GM12873 (cell line): Measurements from ENCODE around the gene APBA3.

ENCODE experiments used
- TF ChIP-seq, protein P1 (sequence below): IDR thresholded peaks from 2 replicates; pipeline ENCODE4 v1.5.1; 2012; ENCODE audit warnings: low read depth, mild to moderate bottlenecking, moderate library complexity, low read length, control low read depth; ENCODE audit not compliant: insufficient read depth; ENCODE audit errors: missing control alignments

APBA3 gene

DNA sequence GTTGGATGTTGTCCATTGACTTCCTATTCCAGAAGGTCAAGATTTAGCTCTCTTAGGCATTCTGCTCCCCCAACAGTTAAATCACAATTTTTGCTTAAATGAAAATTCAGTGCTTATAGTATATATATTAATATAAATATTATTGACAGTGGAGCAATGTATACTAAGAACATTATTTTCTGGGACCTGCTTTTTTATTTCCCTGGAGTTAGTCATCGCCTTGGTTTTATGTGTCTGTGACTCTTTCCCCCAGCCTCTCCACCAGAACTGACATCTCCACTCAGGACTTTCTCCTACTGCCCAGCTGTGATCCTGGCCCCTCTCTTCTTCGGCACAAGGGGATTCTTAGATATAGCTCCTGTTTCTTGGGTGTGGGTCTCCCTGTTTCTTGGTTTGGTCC lies 34.9 kb upstream of the APBA3 start:
- TF ChIP-seq, protein P1, sequence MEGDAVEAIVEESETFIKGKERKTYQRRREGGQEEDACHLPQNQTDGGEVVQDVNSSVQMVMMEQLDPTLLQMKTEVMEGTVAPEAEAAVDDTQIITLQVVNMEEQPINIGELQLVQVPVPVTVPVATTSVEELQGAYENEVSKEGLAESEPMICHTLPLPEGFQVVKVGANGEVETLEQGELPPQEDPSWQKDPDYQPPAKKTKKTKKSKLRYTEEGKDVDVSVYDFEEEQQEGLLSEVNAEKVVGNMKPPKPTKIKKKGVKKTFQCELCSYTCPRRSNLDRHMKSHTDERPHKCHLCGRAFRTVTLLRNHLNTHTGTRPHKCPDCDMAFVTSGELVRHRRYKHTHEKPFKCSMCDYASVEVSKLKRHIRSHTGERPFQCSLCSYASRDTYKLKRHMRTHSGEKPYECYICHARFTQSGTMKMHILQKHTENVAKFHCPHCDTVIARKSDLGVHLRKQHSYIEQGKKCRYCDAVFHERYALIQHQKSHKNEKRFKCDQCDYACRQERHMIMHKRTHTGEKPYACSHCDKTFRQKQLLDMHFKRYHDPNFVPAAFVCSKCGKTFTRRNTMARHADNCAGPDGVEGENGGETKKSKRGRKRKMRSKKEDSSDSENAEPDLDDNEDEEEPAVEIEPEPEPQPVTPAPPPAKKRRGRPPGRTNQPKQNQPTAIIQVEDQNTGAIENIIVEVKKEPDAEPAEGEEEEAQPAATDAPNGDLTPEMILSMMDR: no peak

DNA sequence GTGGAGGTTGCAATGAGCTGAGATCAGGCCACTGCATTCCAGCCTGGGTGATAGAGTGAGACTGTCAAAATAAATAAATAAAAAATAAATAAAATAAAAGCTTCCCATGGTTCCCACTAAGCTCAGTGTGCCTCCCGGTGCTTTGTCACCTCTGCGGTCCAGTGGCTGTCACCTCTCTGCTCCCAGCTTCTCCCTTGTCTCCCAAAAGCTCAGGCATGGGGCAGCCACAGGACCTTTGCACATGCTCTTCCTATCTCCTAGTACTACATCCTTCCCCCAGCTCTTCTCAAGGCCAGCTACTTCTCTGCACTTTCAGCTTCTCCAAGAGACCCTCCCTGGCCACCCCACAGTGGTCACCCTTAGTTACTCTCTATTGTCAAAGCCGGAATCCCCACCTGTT lies 32.3 kb upstream of the APBA3 start:
- TF ChIP-seq, protein P1: no peak

DNA sequence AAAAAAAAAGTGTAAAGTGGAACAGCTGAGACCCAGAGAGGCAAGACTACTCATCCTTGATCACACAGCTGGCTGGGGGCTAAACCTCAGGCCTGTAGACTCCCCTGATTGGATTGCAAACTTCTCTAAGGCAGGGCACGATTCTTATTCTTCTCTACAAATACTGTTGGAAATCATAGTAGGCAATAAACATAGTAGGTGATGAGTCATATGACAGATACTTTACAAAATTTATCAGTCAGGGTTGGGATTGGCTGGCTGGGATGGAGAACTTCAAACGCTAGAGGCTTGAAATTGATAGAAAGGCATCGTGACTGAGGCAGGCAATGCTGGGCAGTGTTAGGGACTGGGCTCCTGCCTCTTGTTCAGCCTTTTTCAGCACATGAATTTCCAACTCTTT lies 30.6 kb upstream of the APBA3 start:
- TF ChIP-seq, protein P1: no peak

DNA sequence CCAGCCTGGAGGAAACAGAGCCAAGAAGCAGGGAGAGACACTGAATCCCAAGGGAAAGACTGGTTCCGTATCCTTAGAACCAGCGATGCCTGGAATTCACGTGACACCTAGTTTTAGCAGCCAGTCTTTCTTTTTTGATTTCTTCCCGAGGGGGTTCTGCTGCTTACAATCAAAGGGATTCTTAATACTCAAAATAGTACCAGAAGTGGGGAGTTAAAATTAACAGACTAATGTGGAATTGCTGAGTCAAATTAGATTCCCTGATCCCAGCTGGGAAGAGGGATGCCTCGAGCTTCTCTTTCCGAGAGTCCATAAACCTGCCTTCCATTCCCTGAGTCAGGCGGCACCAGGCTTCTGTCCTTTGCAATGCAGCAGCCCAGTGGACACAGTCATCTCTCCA lies 29.4 kb upstream of the APBA3 start:
- TF ChIP-seq, protein P1: no peak

DNA sequence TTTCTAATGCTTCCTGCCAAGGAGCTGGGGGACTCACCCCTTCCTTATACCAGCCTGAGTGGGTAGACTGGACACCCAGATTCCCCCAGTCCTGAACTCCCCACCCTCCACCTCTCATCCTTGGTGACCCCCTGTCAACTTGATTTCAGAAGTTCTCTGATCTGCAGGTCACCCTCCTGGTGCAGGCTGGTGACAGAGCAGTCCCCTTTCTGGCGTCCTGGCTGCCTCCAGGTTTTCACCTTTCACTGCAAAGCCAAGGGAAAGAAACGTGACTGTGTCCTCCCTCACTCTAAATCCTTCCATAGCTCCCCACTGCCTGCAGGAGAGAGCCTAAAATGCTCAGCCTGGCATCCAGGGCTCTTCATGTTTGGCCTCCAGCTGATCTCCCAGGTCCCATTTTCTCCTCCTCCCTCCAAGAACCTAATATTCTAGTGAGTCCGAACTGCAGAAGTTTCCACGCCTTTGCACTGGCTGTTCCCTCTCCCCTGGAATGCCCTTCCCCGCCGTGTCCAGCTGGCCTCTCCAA lies 28.8 kb upstream of the APBA3 start:
- TF ChIP-seq, protein P1: no peak

DNA sequence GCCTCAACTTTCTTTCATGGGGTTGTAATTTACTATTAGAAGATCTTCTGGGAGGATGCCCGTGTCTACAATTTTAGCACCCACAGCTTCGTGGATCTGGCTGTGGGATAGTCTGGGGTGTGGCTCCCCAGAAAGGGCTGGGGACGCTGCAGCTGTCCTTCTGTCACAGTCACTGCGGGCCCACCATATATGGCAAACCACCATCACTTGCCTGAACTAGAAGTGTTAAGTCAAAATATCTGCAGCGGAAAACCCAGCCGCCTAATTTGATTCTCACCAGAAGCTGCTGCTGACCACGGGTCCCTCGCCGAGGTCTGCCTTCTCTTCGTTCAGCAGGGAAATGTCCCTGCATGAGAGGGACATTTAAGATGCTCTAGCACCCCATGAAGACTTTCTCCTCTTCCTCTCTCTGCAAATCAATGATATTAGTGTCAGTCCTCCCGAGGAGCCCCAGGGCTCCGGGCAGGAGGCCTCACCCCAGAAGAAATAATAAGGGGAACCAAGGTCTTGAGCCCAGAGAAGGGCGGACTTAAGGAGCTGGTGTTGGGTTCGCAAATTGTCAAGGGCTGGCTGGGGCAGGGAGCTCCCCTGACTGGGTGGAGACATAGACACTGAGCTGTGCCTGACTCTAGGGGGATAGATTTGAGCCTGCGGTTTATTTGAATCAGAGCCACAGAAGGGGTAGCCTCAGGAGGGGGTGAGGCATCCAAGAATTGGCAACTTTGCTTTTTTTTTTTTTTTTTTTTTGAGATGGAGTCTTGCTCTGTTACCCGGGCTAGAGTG lies 27.7 kb upstream of the APBA3 start:
- TF ChIP-seq, protein P1: no peak

DNA sequence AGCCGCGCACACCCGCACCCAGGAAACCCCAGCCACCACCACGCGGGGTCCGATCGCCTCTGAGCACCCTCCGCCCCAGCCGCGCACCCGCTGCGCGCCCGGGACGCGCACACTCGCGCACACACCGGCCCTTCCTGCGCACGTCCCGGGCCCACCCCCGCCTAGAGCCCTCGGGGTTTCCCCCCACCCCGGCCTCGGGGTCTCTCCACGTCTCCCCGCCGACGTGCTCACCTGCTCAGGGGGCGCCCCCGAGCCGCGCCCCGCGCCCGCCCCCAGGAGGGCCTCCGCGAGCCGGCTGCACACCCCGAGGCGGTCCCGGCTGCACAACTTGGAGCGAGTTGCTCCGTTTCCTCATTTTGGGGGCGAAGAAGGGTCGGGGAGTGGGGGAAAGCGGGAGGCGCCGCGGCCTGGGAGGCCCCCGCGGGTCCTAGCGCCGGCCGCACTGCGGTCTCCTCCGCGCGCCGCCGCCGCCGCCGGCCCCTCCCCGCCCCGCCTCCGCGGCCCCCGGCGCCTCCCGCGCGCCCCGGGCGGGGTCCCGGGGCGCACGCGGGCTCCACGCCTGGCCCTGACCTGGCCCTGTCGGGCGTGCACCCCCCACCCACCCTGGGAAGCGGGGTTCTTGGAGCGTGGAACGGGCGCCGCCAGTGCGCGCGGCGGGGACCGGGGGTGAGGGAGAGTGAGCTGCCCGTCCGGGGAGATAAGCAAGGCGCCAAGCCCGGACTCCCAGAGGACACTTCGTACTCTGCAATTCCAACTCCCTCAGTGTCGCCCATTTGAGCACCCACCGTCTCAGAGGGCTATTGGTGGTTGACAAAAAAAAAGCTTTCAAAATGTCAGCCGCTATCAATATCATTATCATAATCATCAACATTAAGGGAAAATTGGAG lies 24.7 kb upstream of the APBA3 start, which contains the start of gene MATK:
Gene MATK, minus strand, starts transcription at position 444 of the 887 bp plus-strand sequence. CDS start 1,246 bp downstream, outside the sequence.
- TF ChIP-seq, protein P1: no peak
